Endothelial cell of umbilical vein (primary cell): ENCODE measurements around the gene CNDP2. TPM values are rescaled to one million over a fixed set of nuclear protein-coding genes. Genes with fewer than 3 reads are reported as not detected.

Source experiments
- BruUV-seq: library from RNA; stranded (reverse); fragments of 400-500 nt; replicated peaks from 2 replicates; lab custom pipeline; 2021; lab: Mats Ljungman, UMichigan
- CTCF ChIA-PET: fragments of 300-600, 350-600 bp; sonication (Branson Sonifier 250); formaldehyde crosslinking; loops from one replicate; lab custom pipeline; 2021; ENCODE audit warnings: antibody characterized with exemption, inconsistent platforms; lab: Charles Lee
- POLR2A ChIA-PET: fragments of 300-600, 350-600 bp; sonication (Branson Sonifier 250); formaldehyde crosslinking; loops from one replicate; lab custom pipeline; 2021; ENCODE audit warnings: antibody characterized with exemption, inconsistent platforms; lab: Charles Lee
- DNase-seq: peaks from one replicate; pipeline ENCODE4 v3.0.0-alpha.2; 2011; ENCODE audit warnings: low read depth, low spot score
- FAIRE-seq: peaks from 2 replicates; lab custom pipeline; 2011; peaks lifted over from hg19 to GRCh38; lab: Jason Lieb, UNC
- H2AFZ ChIP-seq: 2 replicates; pipeline ENCODE4 v1.6.0; 2012; ENCODE audit warnings: low read depth, low read length, control low read depth, inconsistent platforms
- H3K27ac ChIP-seq: 2 replicates; pipeline ENCODE4 v1.5.1; 2011; ENCODE audit warnings: low read depth, mild to moderate bottlenecking, control low read depth, low read length, moderate library complexity; ENCODE audit not compliant: insufficient read depth
- H3K27me3 ChIP-seq, 2 experiments: 2 replicates each; pipeline versions ENCODE4 v1.6.0 to v1.6.1; 2011; ENCODE audit warnings: low read length in 2 of 2, mixed read lengths in 1 of 2; ENCODE audit not compliant: control insufficient read depth in 2 of 2, insufficient read depth in 2 of 2
- H3K36me3 ChIP-seq, 2 experiments: 2 replicates in 1 of 2; 3 replicates in 1 of 2; pipeline ENCODE4 v1.5.1; 2011; ENCODE audit warnings: low read length in 2 of 2, mild to moderate bottlenecking in 1 of 2, moderate library complexity in 1 of 2; ENCODE audit not compliant: control insufficient read depth in 2 of 2, insufficient read depth in 2 of 2; ENCODE audit errors: extremely low read depth in 1 of 2
- H3K4me1 ChIP-seq: 3 replicates; pipeline ENCODE4 v1.5.1; 2011; ENCODE audit warnings: mild to moderate bottlenecking, low read length; ENCODE audit not compliant: control insufficient read depth, insufficient read depth; ENCODE audit errors: extremely low read depth
- H3K4me2 ChIP-seq: 2 replicates; pipeline ENCODE4 v1.6.1; 2011; ENCODE audit warnings: low read length, control low read depth, mixed read lengths; ENCODE audit not compliant: insufficient read depth
- H3K4me3 ChIP-seq, 3 experiments: fragments of 200-600 bp in 1 of 3; sonication (generic), shearing (Covaris generic) in 1 of 3; replicated peaks in 1 of 3; 2 replicates each; pipeline ENCODE4 v1.5.1; 2011 to 2016; ENCODE audit warnings: control low read depth in 3 of 3, low read length in 3 of 3, mild to moderate bottlenecking in 2 of 3, inconsistent platforms in 1 of 3, low read depth in 1 of 3, moderate library complexity in 1 of 3; ENCODE audit not compliant: insufficient read depth in 1 of 3
- H3K79me2 ChIP-seq: 2 replicates; pipeline ENCODE4 v1.6.0; 2012; ENCODE audit warnings: low read length, inconsistent platforms; ENCODE audit not compliant: control insufficient read depth, insufficient read depth
- H3K9ac ChIP-seq: replicated peaks from 2 replicates; pipeline ENCODE3; 2011; ENCODE audit warnings: low read length, control low read depth; ENCODE audit not compliant: insufficient read depth; ENCODE audit errors: extremely low read depth
- H3K9me1 ChIP-seq: replicated peaks from 3 replicates; pipeline ENCODE4 v1.6.0; 2011; ENCODE audit warnings: mild to moderate bottlenecking, low read length; ENCODE audit not compliant: control insufficient read depth, insufficient read depth; ENCODE audit errors: extremely low read depth
- H3K9me3 ChIP-seq: replicated peaks from 2 replicates; pipeline ENCODE4 v1.5.1; 2012; ENCODE audit warnings: low read length, inconsistent platforms; ENCODE audit not compliant: control insufficient read depth, insufficient read depth
- H4K20me1 ChIP-seq: replicated peaks from 2 replicates; pipeline ENCODE3; 2011; ENCODE audit warnings: mild to moderate bottlenecking, low read length; ENCODE audit not compliant: control insufficient read depth, insufficient read depth; ENCODE audit errors: extremely low read depth
- CTCF ChIP-seq, 2 donors: IDR thresholded peaks; 1 replicate in 1 of 2; 2 replicates in 1 of 2; pipeline ENCODE4 v1.5.1; 2011; ENCODE audit warnings: low read length in 2 of 2, mild to moderate bottlenecking in 2 of 2, moderate library complexity in 2 of 2, control low read depth in 1 of 2, inconsistent platforms in 1 of 2, low read depth in 1 of 2; ENCODE audit not compliant: insufficient read depth in 1 of 2; ENCODE audit errors: extremely low read depth in 1 of 2
- EZH2 ChIP-seq: IDR thresholded peaks from 2 replicates; pipeline ENCODE4 v1.6.1; 2012; ENCODE audit warnings: borderline replicate concordance, low read depth, mild to moderate bottlenecking, moderate library complexity, low read length, inconsistent platforms; ENCODE audit not compliant: severe bottlenecking
- FOS ChIP-seq: IDR thresholded peaks from 2 replicates; pipeline ENCODE4 v1.6.1; 2011; ENCODE audit warnings: mild to moderate bottlenecking, low read length, moderate library complexity, borderline replicate concordance; ENCODE audit not compliant: insufficient read depth
- GATA2 ChIP-seq: IDR thresholded peaks from 2 replicates; pipeline ENCODE4 v1.7.0; 2011; ENCODE audit warnings: low read depth, mild to moderate bottlenecking, moderate library complexity, mixed read lengths, low read length; ENCODE audit not compliant: insufficient read length, insufficient read depth
- JUN ChIP-seq: IDR thresholded peaks from 2 replicates; pipeline ENCODE4 v1.6.1; 2011; ENCODE audit warnings: borderline replicate concordance, low read depth; ENCODE audit not compliant: insufficient read length, insufficient read depth
- MAX ChIP-seq: IDR thresholded peaks from 2 replicates; pipeline ENCODE4 v1.6.1; 2011; ENCODE audit not compliant: insufficient read depth, insufficient read length
- MYC ChIP-seq: IDR thresholded peaks from one replicate; pipeline ENCODE4 v1.6.1; 2011; ENCODE audit warnings: mild to moderate bottlenecking, low read depth, low read length
- POLR2A ChIP-seq: IDR thresholded peaks from 2 replicates; pipeline ENCODE4 v1.6.1; 2012; ENCODE audit warnings: low read depth, mild to moderate bottlenecking, control low read depth, low read length
- POLR2AphosphoS5 ChIP-seq: IDR thresholded peaks from 2 replicates; pipeline ENCODE4 v1.6.1; 2012; ENCODE audit warnings: low read depth, mild to moderate bottlenecking, control low read depth, low read length, moderate library complexity; ENCODE audit not compliant: insufficient read depth
- dilution Hi-C: fragments of 300-500 bp; cut with MboI; formaldehyde crosslinking; loops from one replicate; pipeline ENCODE4 v1.15.0; 2019; ENCODE audit warnings: low sequenced_read_pairs; ENCODE audit not compliant: extremely low pct_ligation_motif_present
- intact Hi-C: fragments of 100-400 bp; cut with micrococcal nuclease; formaldehyde crosslinking; loops from one replicate; pipeline ENCODE4 v1.10.0; 2022
- polyA plus RNA-seq, 4 experiments: library from polyadenylated mRNA; depleted of rRNA in 3 of 4; stranded (reverse) in 3 of 4; unstranded in 1 of 4; fragments of >200 nt; gene quantifications; 2 replicates each; pipeline versions ENCODE4 v1.2.1 to v1.2.3, GENCODE V29; 2011 to 2012; ENCODE audit warnings: missing spikeins in 1 of 4
- total RNA-seq: library from RNA; stranded (reverse); gene quantifications from 2 replicates; pipeline ENCODE4 v1.2.3, GENCODE V29; 2021

Gene CNDP2
- total and polyA plus RNA-seq, 2 donors (not counting 3 experiments of a cell fraction or from before 2014, with no cell fraction given), result 52.9 to 123 TPM

- H3K4me1 ChIP-seq, result no peaks in the 10 kb centered on the region
- H3K9ac ChIP-seq, result no peak overlapping the region
- TF ChIP-seq EZH2 (no peak), CTCF (IDR thresholded peaks at IDR 0.05; ENCODE audit: extremely low read depth in 1 of 2, insufficient read depth in 1 of 2, low read depth in 1 of 2, low read length in 2 of 2) (no peak), POLR2AphosphoS5 (no peak), POLR2A (no peak), FOS (no peak), MAX (no peak), MYC (no peak), GATA2 (no peak), JUN (no peak)
- no peak overlapping the region for H3K27ac ChIP-seq
- H3K79me2 ChIP-seq, result no peaks in the 10 kb centered on the region
- no peak for FAIRE-seq
- no peak overlapping the region for H3K4me3 ChIP-seq
- H4K20me1 ChIP-seq, result no peaks in the 10 kb centered on the region
- no peak overlapping the region for H2AFZ ChIP-seq
- H3K9me3 ChIP-seq, result no peaks in the 10 kb centered on the region
- DNase-seq, result no peak
- H3K4me2 ChIP-seq, result no peak overlapping the region
- dilution Hi-C loops (no loop called here), intact Hi-C loops (no loop called here)
- CTCF ChIA-PET, result no interaction called here
- no peaks in the 10 kb centered on the region for H3K9me1 ChIP-seq
- no peaks in the 10 kb centered on the region for H3K36me3 ChIP-seq
- H3K27me3 ChIP-seq, result peaks cover 26 to 41% of the 10 kb centered on the region in 2 experiments
- BruUV-seq, result no TSS peak
- POLR2A ChIA-PET, result no interaction called here
Observed at GRCh38 chr18:74453016-74453566, 43.1 kb upstream of the CNDP2 start.
